ENCODE measurements around the gene HLA-B.

HLA-B gene

GRCh38 chr6:31305703-31306219, 51.2 kb downstream of the HLA-B start:
- DNase-seq (ENCODE audit: low read depth): no peak

- DNase-seq (ENCODE audit: low read depth): no peak
Measured at GRCh38 chr6:31304683-31305082, 52.3 kb downstream of the HLA-B start.

All from GM04503 (cell line).